Measurements from ENCODE around the gene MTHFD1L. TPM values are rescaled to one million over a fixed set of nuclear protein-coding genes. Genes with fewer than 3 reads are reported as not detected.

MTHFD1L gene
- total RNA-seq, 3 donors from 2014 or later (not counting 1 experiment from before 2014, with no cell fraction given) = 3.8 to 4.5 (median 4.3) TPM

DNA sequence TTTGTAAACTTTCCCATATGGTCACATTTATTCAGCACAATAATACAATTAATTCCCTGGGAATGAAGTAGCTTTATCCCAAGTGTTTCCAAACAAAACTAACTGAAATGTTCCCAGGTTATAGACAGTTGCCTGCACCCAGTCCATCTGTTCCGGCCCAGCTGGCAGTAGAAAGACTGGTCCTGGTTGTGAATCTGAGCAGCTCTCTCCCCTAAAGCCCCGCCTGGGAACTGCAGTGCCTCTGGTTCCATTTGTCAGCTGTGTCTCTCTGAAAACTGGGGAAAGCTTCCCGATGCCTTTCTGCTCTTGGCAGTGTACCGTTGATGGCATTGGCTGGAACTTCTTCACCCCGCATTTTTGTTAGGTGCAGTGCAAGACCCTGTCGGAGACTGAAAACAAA lies 8.7 kb downstream of the MTHFD1L start:
- Mint-ChIP-seq H3K36me3 (no peaks in the 10 kb centered on the region), H3K4me1 (no peaks in the 10 kb centered on the region), H3K27ac (no peak overlapping the region), H3K9me3 (no peaks in the 10 kb centered on the region), H3K4me3 (no peak overlapping the region), H3K27me3 (ENCODE audit: low read depth in 2 of 2) (no peaks in the 10 kb centered on the region)
- WGBS (ENCODE audit: insufficient coverage) = 92% methylated on average over 6 of the region's 6 CpGs
- Histone ChIP-seq H3K4me3 (ENCODE audit: low read length) (no peak overlapping the region), H3K9me3 (ENCODE audit: control insufficient read depth, insufficient read depth, low read length) (no peaks in the 10 kb centered on the region), H3K4me1 (ENCODE audit: control insufficient read depth, insufficient read depth, low read length) (no peaks in the 10 kb centered on the region), H3K27ac (ENCODE audit: low read length) (no peak overlapping the region), H3K36me3 (ENCODE audit: control insufficient read depth, insufficient read depth, low read length) (no peaks in the 10 kb centered on the region), H3K27me3 (ENCODE audit: control insufficient read depth, insufficient read depth, low read length) (no peaks in the 10 kb centered on the region)
- DNase-seq = no peak
- no peak for ATAC-seq
- intact Hi-C loops (cut with micrococcal nuclease) = no loop called here
- no peak for TF ChIP-seq CTCF (IDR thresholded peaks at IDR 0.05)

- no peaks in the 10 kb centered on the region for H3K9me3 Mint-ChIP-seq
- H3K36me3 Mint-ChIP-seq = no peaks in the 10 kb centered on the region
- ATAC-seq = no peak
- Histone ChIP-seq H3K27me3 (ENCODE audit: control insufficient read depth, insufficient read depth, low read length) (no peaks in the 10 kb centered on the region), H3K27ac (ENCODE audit: low read length) (no peak overlapping the region), H3K4me1 (ENCODE audit: control insufficient read depth, insufficient read depth, low read length) (no peaks in the 10 kb centered on the region), H3K4me3 (ENCODE audit: low read length) (no peak overlapping the region), H3K9me3 (ENCODE audit: control insufficient read depth, insufficient read depth, low read length) (no peaks in the 10 kb centered on the region), H3K36me3 (ENCODE audit: control insufficient read depth, insufficient read depth, low read length) (no peaks in the 10 kb centered on the region)
- H3K27ac Mint-ChIP-seq = no peak overlapping the region
- TF ChIP-seq CTCF (IDR thresholded peaks at IDR 0.05) = no peak
- no peaks in the 10 kb centered on the region for H3K4me1 Mint-ChIP-seq
- no peak overlapping the region for H3K4me3 Mint-ChIP-seq
- intact Hi-C loops (cut with micrococcal nuclease) = no loop called here
- H3K27me3 Mint-ChIP-seq (ENCODE audit: low read depth in 2 of 2) = no peaks in the 10 kb centered on the region
- 91% methylated on average over 5 of the region's 6 CpGs for WGBS (ENCODE audit: insufficient coverage)
- no peak for DNase-seq
These were observed 10.3 kb downstream of the MTHFD1L start for GRCh38 chr6:150875841-150876240.

DNA sequence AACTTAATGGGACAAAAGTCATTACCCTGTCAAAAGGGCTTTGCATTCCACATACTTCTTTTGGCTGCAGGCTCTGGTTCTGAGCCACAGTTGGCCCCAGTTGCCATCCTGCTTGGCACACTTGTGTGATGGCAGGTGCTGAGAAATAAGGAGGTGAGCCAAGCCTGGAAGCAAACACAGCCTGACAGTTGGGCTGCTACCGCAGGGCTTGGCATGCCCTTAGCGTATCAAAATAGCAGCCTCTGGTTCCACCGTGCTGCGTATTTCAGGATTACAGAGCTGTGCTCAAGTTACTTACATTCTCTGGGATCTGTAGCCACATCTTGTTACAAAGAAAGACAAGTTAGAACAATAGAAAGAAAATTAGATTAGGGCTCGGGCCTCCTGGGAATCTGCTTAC lies 11.1 kb downstream of the MTHFD1L start:
- no peaks in the 10 kb centered on the region for H3K9me3 ChIP-seq (ENCODE audit: control insufficient read depth, insufficient read depth, low read length)
- 100% methylated on average over 4 of the region's 5 CpGs for WGBS (ENCODE audit: insufficient coverage)
- DNase-seq = no peak
- no peaks in the 10 kb centered on the region for H3K4me1 ChIP-seq (ENCODE audit: control insufficient read depth, insufficient read depth, low read length)
- TF ChIP-seq CTCF (IDR thresholded peaks at IDR 0.05) = no peak
- intact Hi-C loops (cut with micrococcal nuclease) = no loop called here
- Mint-ChIP-seq H3K4me1 (no peaks in the 10 kb centered on the region), H3K27me3 (ENCODE audit: low read depth in 2 of 2) (no peaks in the 10 kb centered on the region), H3K9me3 (no peaks in the 10 kb centered on the region), H3K4me3 (no peak overlapping the region), H3K27ac (no peak overlapping the region), H3K36me3 (no peaks in the 10 kb centered on the region)
- no peaks in the 10 kb centered on the region for H3K27me3 ChIP-seq (ENCODE audit: control insufficient read depth, insufficient read depth, low read length)
- ATAC-seq = no peak
- H3K27ac ChIP-seq (ENCODE audit: low read length) = no peak overlapping the region
- no peak overlapping the region for H3K4me3 ChIP-seq (ENCODE audit: low read length)
- no peaks in the 10 kb centered on the region for H3K36me3 ChIP-seq (ENCODE audit: control insufficient read depth, insufficient read depth, low read length)

- DNase-seq (no peak), ATAC-seq (no peak)
- Mint-ChIP-seq H3K36me3 (no peaks in the 10 kb centered on the region), H3K4me3 (no peak overlapping the region), H3K27ac (no peak overlapping the region), H3K27me3 (ENCODE audit: low read depth in 2 of 2) (no peaks in the 10 kb centered on the region), H3K4me1 (no peaks in the 10 kb centered on the region), H3K9me3 (no peaks in the 10 kb centered on the region)
- Histone ChIP-seq H3K4me3 (ENCODE audit: low read length) (no peak overlapping the region), H3K27me3 (ENCODE audit: control insufficient read depth, insufficient read depth, low read length) (no peaks in the 10 kb centered on the region), H3K27ac (ENCODE audit: low read length) (no peak overlapping the region), H3K9me3 (ENCODE audit: control insufficient read depth, insufficient read depth, low read length) (no peaks in the 10 kb centered on the region), H3K4me1 (ENCODE audit: control insufficient read depth, insufficient read depth, low read length) (no peaks in the 10 kb centered on the region), H3K36me3 (ENCODE audit: control insufficient read depth, insufficient read depth, low read length) (no peaks in the 10 kb centered on the region)
- intact Hi-C loops (cut with micrococcal nuclease) = no loop called here
- TF ChIP-seq CTCF (IDR thresholded peaks at IDR 0.05) = no peak
- WGBS (ENCODE audit: insufficient coverage) = 90% methylated on average over 7 of the region's 8 CpGs
These were observed 12.4 kb downstream of the MTHFD1L start for GRCh38 chr6:150877928-150878327.
